ENCODE results near the gene PRICKLE3. TPM values are rescaled to one million over a fixed set of nuclear protein-coding genes. Genes with fewer than 3 reads are reported as not detected.

PRICKLE3 gene
- total RNA-seq, 1 experiment from 2014 or later: 14.5 TPM

DNA sequence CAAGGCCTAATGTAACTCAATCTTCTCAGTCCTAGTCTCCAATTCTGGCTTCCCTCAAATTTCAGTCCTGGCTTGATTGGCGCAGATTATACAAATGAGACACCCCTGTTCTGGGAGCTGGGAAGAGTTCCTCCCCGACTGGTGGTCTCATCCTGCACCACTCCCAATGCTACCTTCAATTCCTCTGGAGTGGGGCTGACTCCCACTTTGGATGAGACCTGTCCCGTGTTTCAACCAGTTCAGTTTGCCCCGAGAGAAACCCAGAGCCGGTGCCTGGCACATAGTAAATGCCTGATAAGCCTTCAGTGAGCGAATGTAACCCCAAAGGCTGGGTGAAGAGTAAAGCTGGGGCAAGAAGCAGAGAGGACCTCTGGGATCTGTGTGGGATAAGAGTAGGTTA, 17.8 kb upstream of the PRICKLE3 start:
- intact Hi-C loops (cut with micrococcal nuclease): no loop called here
- Mint-ChIP-seq H3K4me1 (ENCODE audit: insufficient read depth, unreplicated experiment) (no peaks in the 10 kb centered on the region), H3K27ac (ENCODE audit: low read depth, unreplicated experiment) (no peak overlapping the region), H3K36me3 (ENCODE audit: insufficient read depth, unreplicated experiment) (no peaks in the 10 kb centered on the region), H3K27me3 (ENCODE audit: insufficient read depth, unreplicated experiment) (no peaks in the 10 kb centered on the region), H3K4me3 (ENCODE audit: unreplicated experiment) (no peak overlapping the region), H3K9me3 (ENCODE audit: unreplicated experiment) (no peaks in the 10 kb centered on the region)
- TF ChIP-seq, protein P1, sequence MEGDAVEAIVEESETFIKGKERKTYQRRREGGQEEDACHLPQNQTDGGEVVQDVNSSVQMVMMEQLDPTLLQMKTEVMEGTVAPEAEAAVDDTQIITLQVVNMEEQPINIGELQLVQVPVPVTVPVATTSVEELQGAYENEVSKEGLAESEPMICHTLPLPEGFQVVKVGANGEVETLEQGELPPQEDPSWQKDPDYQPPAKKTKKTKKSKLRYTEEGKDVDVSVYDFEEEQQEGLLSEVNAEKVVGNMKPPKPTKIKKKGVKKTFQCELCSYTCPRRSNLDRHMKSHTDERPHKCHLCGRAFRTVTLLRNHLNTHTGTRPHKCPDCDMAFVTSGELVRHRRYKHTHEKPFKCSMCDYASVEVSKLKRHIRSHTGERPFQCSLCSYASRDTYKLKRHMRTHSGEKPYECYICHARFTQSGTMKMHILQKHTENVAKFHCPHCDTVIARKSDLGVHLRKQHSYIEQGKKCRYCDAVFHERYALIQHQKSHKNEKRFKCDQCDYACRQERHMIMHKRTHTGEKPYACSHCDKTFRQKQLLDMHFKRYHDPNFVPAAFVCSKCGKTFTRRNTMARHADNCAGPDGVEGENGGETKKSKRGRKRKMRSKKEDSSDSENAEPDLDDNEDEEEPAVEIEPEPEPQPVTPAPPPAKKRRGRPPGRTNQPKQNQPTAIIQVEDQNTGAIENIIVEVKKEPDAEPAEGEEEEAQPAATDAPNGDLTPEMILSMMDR (IDR thresholded peaks at IDR 0.05; ENCODE audit: unreplicated experiment): no peak
- POLR2A ChIA-PET: no interaction called here
- DNase-seq (ENCODE audit: unreplicated experiment): no peak
- no TSS peak for BruUV-seq (replicated peaks)
- CTCF ChIA-PET: no interaction called here

DNA sequence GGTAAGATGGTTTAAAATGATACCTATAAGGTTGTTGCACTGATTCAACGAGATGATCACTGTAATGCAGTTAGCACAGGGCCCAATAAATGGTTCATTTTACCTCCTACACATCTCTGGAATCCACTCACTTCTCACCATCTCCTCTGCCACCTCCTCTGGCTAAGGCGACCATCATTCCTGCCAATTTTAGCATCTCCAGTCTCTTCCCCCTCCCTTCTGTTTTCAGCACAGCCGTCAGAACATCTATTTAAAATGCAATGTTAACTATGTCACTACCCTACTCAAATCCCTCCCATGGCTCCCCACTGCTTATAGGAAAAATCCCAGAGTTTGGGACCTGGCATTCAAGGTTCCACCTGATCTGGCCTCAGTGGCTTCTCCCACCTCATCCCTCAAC, 17.4 kb upstream of the PRICKLE3 start:
- Mint-ChIP-seq H3K4me3 (ENCODE audit: unreplicated experiment) (no peak overlapping the region), H3K4me1 (ENCODE audit: insufficient read depth, unreplicated experiment) (no peaks in the 10 kb centered on the region), H3K27ac (ENCODE audit: low read depth, unreplicated experiment) (no peak overlapping the region), H3K9me3 (ENCODE audit: unreplicated experiment) (peaks cover 2% of the 10 kb centered on the region), H3K27me3 (ENCODE audit: insufficient read depth, unreplicated experiment) (peaks cover 4% of the 10 kb centered on the region), H3K36me3 (ENCODE audit: insufficient read depth, unreplicated experiment) (no peaks in the 10 kb centered on the region)
- no peak for DNase-seq (ENCODE audit: unreplicated experiment)
- no TSS peak for BruUV-seq (replicated peaks)
- ChIA-PET POLR2A (no interaction called here), CTCF (no interaction called here)
- intact Hi-C loops (cut with micrococcal nuclease): no loop called here
- TF ChIP-seq, protein P1 (IDR thresholded peaks at IDR 0.05; ENCODE audit: unreplicated experiment): no peak

DNA sequence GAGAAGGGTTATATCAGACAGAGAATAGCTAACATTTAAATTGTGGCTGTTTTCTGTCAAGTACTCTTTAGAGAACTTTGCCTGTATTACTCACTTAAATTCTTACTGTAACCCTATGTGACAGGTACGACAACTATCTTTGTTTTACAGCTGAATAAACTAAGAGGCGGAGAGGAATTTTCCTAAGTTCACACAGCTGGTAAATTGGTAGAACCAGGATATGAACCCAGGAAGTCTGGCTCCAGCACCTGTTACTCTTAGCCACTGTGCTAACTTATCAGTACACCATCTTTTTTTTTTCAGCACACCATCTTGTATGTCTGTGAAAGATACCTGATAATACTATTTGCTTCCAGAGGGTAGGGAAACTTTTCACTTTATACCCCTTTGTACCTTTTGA, 15.8 kb upstream of the PRICKLE3 start:
- H3K9me3 Mint-ChIP-seq (ENCODE audit: unreplicated experiment): peaks cover 12% of the 10 kb centered on the region
- no peak for DNase-seq (ENCODE audit: unreplicated experiment)
- intact Hi-C loops (cut with micrococcal nuclease): no loop called here
- BruUV-seq (replicated peaks): no TSS peak
- ChIA-PET POLR2A (no interaction called here), CTCF (interaction anchor here (0.7 to 1.9 kb wide), 2 partner anchors 9 to 1362 kb away, joined by 3 to 6 read pairs; no protein-coding TSS in a partner anchor)
- H3K36me3 Mint-ChIP-seq (ENCODE audit: insufficient read depth, unreplicated experiment): no peaks in the 10 kb centered on the region
- no peak overlapping the region for H3K27ac Mint-ChIP-seq (ENCODE audit: low read depth, unreplicated experiment)
- no peaks in the 10 kb centered on the region for H3K4me1 Mint-ChIP-seq (ENCODE audit: insufficient read depth, unreplicated experiment)
- TF ChIP-seq, protein P1 (IDR thresholded peaks at IDR 0.05; ENCODE audit: unreplicated experiment): no peak
- H3K4me3 Mint-ChIP-seq (ENCODE audit: unreplicated experiment): no peak overlapping the region
- peaks cover 15% of the 10 kb centered on the region for H3K27me3 Mint-ChIP-seq (ENCODE audit: insufficient read depth, unreplicated experiment)

DNA sequence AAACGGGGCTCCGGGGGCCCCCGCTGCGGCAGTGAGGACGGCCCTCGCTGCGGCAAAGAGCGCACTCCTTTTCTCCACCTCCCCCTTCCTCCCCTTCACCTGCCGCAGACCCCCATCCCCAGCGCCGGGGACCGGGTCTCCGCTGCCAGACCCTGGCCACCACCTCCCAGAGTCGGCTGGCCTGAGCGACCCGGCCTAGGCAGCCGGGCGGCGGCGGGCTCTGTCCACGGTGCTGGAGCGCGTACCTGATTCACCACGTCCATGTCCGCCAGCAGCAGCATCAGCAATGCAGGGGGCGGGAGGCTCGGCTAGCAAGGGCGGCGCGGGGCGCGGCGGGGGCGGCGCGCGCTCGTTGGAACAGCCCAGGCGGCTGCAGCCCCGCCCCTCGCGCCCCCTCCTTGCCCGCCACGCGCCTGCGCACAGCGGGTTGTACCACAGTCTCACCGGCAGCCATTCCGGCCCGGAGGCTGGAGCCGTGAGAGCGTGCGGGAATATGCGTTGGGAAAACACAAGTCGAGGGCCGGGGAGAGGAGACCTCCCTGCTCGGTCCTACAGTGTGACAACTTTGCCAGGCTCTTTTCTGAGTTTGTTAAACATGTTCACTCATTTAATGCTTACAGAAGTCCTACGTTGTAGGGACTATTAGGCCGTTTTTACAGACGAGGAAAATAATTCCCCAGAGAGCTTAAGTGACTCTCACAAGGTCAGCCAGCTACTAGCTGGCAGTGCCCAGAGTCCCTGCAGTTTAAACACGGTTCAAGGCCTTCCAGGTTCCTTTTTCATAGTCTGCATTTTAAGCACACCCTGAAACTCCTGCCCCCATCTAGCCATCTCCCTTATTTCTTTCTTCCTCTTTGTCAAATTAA, 14.0 kb upstream of the PRICKLE3 start, which contains the start of gene SYP:
Gene SYP (minus strand): TSS at position 288 of the 866 bp plus-strand sequence. CDS start 7 bp downstream, at position 281.
- Mint-ChIP-seq H3K4me3 (ENCODE audit: unreplicated experiment) (peak within 1 kb of the TSS; percentile 39), H3K27ac (ENCODE audit: low read depth, unreplicated experiment) (no peak within 1 kb of the TSS), H3K36me3 (ENCODE audit: insufficient read depth, unreplicated experiment) (no peaks in the 10 kb centered on the region), H3K9me3 (ENCODE audit: unreplicated experiment) (peaks cover 12% of the 10 kb centered on the region), H3K4me1 (ENCODE audit: insufficient read depth, unreplicated experiment) (no peaks in the 10 kb centered on the region), H3K27me3 (ENCODE audit: insufficient read depth, unreplicated experiment) (peaks cover 15% of the 10 kb centered on the region)
- ChIA-PET CTCF (interaction anchor here (0.5 to 0.7 kb wide), 2 partner anchors 198 to 639 kb away, joined by 3 read pairs; partner anchors contain the start of gene GRIPAP1), POLR2A (interaction anchor here (0.5 to 1.5 kb wide), 3 partner anchors 9 to 45 kb away, joined by 3 to 7 read pairs (median 4); no protein-coding TSS in a partner anchor)
- intact Hi-C loops (cut with micrococcal nuclease): loop anchor here (10.0 kb wide), 1 partner anchor 555 kb away; no protein-coding TSS in a partner anchor
- TSS peak; percentile 47 for BruUV-seq (replicated peaks)
- TF ChIP-seq, protein P1 (IDR thresholded peaks at IDR 0.05; ENCODE audit: unreplicated experiment): no peak
- peak; percentile 80 for DNase-seq (ENCODE audit: unreplicated experiment)

Data from MCF 10A (cell line).